HEK293 (cell line): ENCODE measurements around the gene PDE6H.

Experiments used
- CTCF ChIA-PET: fragments of 350-600 bp; formaldehyde crosslinking; extraction: SDS; loops from one replicate; lab custom pipeline; 2021; ENCODE audit warnings: antibody characterized with exemption; lab: Yijun Ruan, JAX
- POLR2A ChIA-PET: fragments of 300-600 bp; formaldehyde crosslinking; extraction: SDS; loops from one replicate; lab custom pipeline; 2020; ENCODE audit warnings: antibody characterized with exemption, inconsistent platforms; lab: Yijun Ruan, JAX
- H3K27ac ChIP-seq: fragments of 200-500 bp; sonication (Bioruptor generic); 2 replicates; pipeline ENCODE4 v1.5.1; 2014; ENCODE audit warnings: low read depth, low read length, control low read depth, inconsistent platforms; ENCODE audit errors: extremely low read depth
- H3K36me3 ChIP-seq, 2 experiments: fragments of 200-500 bp in 1 of 2; sonication (Bioruptor generic) in 1 of 2; 1 replicate in 1 of 2; 2 replicates in 1 of 2; pipeline ENCODE4 v1.5.1; 2014 to 2017; ENCODE audit warnings: inconsistent platforms in 2 of 2, low read length in 2 of 2; ENCODE audit not compliant: control insufficient read depth in 2 of 2, insufficient read depth in 1 of 2
- H3K4me1 ChIP-seq: fragments of 200-500 bp; sonication (Bioruptor generic); 2 replicates; pipeline ENCODE4 v1.5.1; 2014; ENCODE audit warnings: mild to moderate bottlenecking, low read length, inconsistent platforms; ENCODE audit not compliant: control insufficient read depth, insufficient read depth
- H3K4me3 ChIP-seq: 2 replicates; pipeline ENCODE4 v1.5.1; 2011; ENCODE audit warnings: low read depth, mild to moderate bottlenecking, control low read depth, low read length, moderate library complexity
- H3K9me3 ChIP-seq: fragments of 200-500 bp; sonication (Bioruptor generic); 2 replicates; pipeline ENCODE4 v1.5.1; 2014; ENCODE audit warnings: low read depth, low read length, inconsistent platforms; ENCODE audit not compliant: control insufficient read depth, insufficient read depth
- FEZF1 ChIP-seq: fragments of 450-650 bp; formaldehyde crosslinking; IDR thresholded peaks from 2 replicates; pipeline ENCODE4 v1.5.1; 2016; ENCODE audit warnings: missing biosample characterization, missing genetic modification characterization
- GFI1B ChIP-seq: fragments of 450-650 bp; formaldehyde crosslinking; IDR thresholded peaks from 2 replicates; pipeline ENCODE4 v1.5.1; 2016; ENCODE audit warnings: missing biosample characterization, missing genetic modification characterization
- KLF1 ChIP-seq: fragments of 450-650 bp; formaldehyde crosslinking; IDR thresholded peaks from 2 replicates; pipeline ENCODE4 v1.5.1; 2016; ENCODE audit warnings: missing biosample characterization, missing genetic modification characterization
- KLF8 ChIP-seq: fragments of 450-650 bp; formaldehyde crosslinking; IDR thresholded peaks from 2 replicates; pipeline ENCODE4 v1.5.1; 2016; ENCODE audit warnings: missing biosample characterization, missing genetic modification characterization
- SALL2 ChIP-seq: fragments of 450-650 bp; formaldehyde crosslinking; IDR thresholded peaks from 2 replicates; pipeline ENCODE4 v1.5.0; 2017; ENCODE audit warnings: missing biosample characterization, mild to moderate bottlenecking, missing genetic modification characterization, borderline replicate concordance
- SCRT1 ChIP-seq: fragments of 450-650 bp; formaldehyde crosslinking; IDR thresholded peaks from 2 replicates; pipeline ENCODE4 v1.5.1; 2016; ENCODE audit warnings: missing biosample characterization, missing genetic modification characterization, borderline replicate concordance
- WT1 ChIP-seq: fragments of 450-650 bp; formaldehyde crosslinking; IDR thresholded peaks from 2 replicates; pipeline ENCODE4 v1.5.1; 2016; ENCODE audit warnings: missing biosample characterization, missing genetic modification characterization
- YY1 ChIP-seq: fragments of 450-650 bp; formaldehyde crosslinking; IDR thresholded peaks from 2 replicates; pipeline ENCODE4 v1.5.1; 2018; ENCODE audit warnings: missing biosample characterization, missing genetic modification characterization
- ZFP69B ChIP-seq: fragments of 450-650 bp; formaldehyde crosslinking; IDR thresholded peaks from 2 replicates; pipeline ENCODE4 v1.5.1; 2016; ENCODE audit warnings: missing biosample characterization, missing genetic modification characterization
- ZNF146 ChIP-seq: fragments of 450-650 bp; formaldehyde crosslinking; IDR thresholded peaks from 2 replicates; pipeline ENCODE4 v1.5.1; 2016; ENCODE audit warnings: missing biosample characterization, missing genetic modification characterization
- ZNF157 ChIP-seq: fragments of 450-650 bp; formaldehyde crosslinking; IDR thresholded peaks from 2 replicates; pipeline ENCODE4 v1.5.1; 2016; ENCODE audit warnings: missing biosample characterization, missing genetic modification characterization
- ZNF211 ChIP-seq: fragments of 450-650 bp; formaldehyde crosslinking; IDR thresholded peaks from 2 replicates; pipeline ENCODE4 v1.5.1; 2016; ENCODE audit warnings: low read depth, missing biosample characterization, missing genetic modification characterization
- ZNF274 ChIP-seq, 2 experiments: fragments of 200-500 bp in 1 of 2; fragments of 450-650 bp in 1 of 2; sonication (Bioruptor generic) in 1 of 2; formaldehyde crosslinking in 1 of 2; IDR thresholded peaks; 2 replicates each; pipeline versions ENCODE4 v1.5.1 to v1.6.1; 2014 to 2016; ENCODE audit warnings: borderline replicate concordance in 1 of 2, inconsistent platforms in 1 of 2, low read length in 1 of 2, missing biosample characterization in 1 of 2, missing genetic modification characterization in 1 of 2
- ZNF37A ChIP-seq: fragments of 450-650 bp; IDR thresholded peaks from 2 replicates; pipeline ENCODE4 v1.5.1; 2018; ENCODE audit warnings: missing biosample characterization, missing genetic modification characterization
- ZNF501 ChIP-seq: fragments of 450-650 bp; formaldehyde crosslinking; IDR thresholded peaks from 2 replicates; pipeline ENCODE4 v1.5.1; 2016; ENCODE audit warnings: missing biosample characterization, missing genetic modification characterization
- ZNF521 ChIP-seq: fragments of 450-650 bp; formaldehyde crosslinking; IDR thresholded peaks from 2 replicates; pipeline ENCODE4 v1.5.1; 2017; ENCODE audit warnings: missing biosample characterization, mild to moderate bottlenecking, missing genetic modification characterization
- ZNF776 ChIP-seq: fragments of 450-650 bp; formaldehyde crosslinking; IDR thresholded peaks from 2 replicates; pipeline ENCODE4 v1.5.0; 2017; ENCODE audit warnings: missing biosample characterization, missing genetic modification characterization, borderline replicate concordance
- ZNF785 ChIP-seq: fragments of 450-650 bp; formaldehyde crosslinking; IDR thresholded peaks from 2 replicates; pipeline ENCODE4 v1.5.1; 2016; ENCODE audit warnings: missing biosample characterization, missing genetic modification characterization
- ZSCAN23 ChIP-seq: fragments of 450-650 bp; formaldehyde crosslinking; IDR thresholded peaks from 2 replicates; pipeline ENCODE4 v1.5.1; 2016; ENCODE audit warnings: missing biosample characterization, missing genetic modification characterization
- TF ChIP-seq, protein P1 (sequence below): fragments of 450-650 bp; formaldehyde crosslinking; IDR thresholded peaks from 2 replicates; pipeline ENCODE4 v1.5.1; 2016; ENCODE audit warnings: missing biosample characterization, missing genetic modification characterization
- TF ChIP-seq, protein P2 (sequence below): fragments of 450-650 bp; formaldehyde crosslinking; IDR thresholded peaks from 2 replicates; pipeline ENCODE4; 2016; ENCODE audit warnings: missing biosample characterization, missing genetic modification characterization
- TF ChIP-seq, protein P3 (sequence below): fragments of 450-650 bp; formaldehyde crosslinking; IDR thresholded peaks from 2 replicates; pipeline ENCODE4 v1.5.1; 2016; ENCODE audit warnings: missing biosample characterization, missing genetic modification characterization
- TF ChIP-seq, protein P4 (sequence below): fragments of 450-650 bp; formaldehyde crosslinking; IDR thresholded peaks from 2 replicates; pipeline ENCODE4 v1.5.1; 2017; ENCODE audit warnings: missing biosample characterization, missing genetic modification characterization
- TF ChIP-seq, protein P5 (sequence below): fragments of 450-650 bp; formaldehyde crosslinking; IDR thresholded peaks from 2 replicates; pipeline ENCODE4 v1.5.1; 2016; ENCODE audit warnings: missing biosample characterization, missing genetic modification characterization

The PDE6H gene

DNA sequence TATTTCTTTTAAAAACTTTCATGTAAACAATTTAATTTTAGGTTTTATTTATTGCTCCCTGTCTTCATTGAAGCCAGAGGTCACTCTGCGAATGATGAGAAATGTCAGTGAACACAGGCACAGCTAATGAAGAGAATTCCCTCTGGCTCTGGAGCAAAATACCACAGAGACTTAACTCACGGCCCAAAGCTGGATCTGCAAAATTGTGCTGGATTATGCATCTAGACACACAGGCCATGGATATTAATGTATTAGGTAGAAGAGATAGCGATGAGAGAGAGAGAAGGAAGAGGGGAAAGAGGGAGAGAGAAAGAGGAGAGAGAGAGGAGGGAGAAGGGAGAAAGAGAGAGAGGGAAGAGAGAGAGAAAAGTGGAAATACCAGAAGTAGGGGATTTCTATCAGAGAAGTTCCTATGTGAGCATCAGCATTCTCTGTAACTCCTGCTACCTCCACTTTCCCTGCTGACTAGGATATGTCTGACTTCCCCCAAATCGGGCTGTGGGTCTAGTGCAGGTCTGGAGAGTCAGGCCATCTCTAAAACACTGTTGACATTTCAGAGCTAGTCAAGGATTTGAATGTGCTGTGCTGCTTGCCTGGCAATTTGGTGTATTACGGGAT, 15.2 kb upstream of the PDE6H start (continued):
- TF ChIP-seq ZNF211 (tag by site-specific recombination) (no peak), ZNF157 (tag by site-specific recombination) (no peak)

DNA sequence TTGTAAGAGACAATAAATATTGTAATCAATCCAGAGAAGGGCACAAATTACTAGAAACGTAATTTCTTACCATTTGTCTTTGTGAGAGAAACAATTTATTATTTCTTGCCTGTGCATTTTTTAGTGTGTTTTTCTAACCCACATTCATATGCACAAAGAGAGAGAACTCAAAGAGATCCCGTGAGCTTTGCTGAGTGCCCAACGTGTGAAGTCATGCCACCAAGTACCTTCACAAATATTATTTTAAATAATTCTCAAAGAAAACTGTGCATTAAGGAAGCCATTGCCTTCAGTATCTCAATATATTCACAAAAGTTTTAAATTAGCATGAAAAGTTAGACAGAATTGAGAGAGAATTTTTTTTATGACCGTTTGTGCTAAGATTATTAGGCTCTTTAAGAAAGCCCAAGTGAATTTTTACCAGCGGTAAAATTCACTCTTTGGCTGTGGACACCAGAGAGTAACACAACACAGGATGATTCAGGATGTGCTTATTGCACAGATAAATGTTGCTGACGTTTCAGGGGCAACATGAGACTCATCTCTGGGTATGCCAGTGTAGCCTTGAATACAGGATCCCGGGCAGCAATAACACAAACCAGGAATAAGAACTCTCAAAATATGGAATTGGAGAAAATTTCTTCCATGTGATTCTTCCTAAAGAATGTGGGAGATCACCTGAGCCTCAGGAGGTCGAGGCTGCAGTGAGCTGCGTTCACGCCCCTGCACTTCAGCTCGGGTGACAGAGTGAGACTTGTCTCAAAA, 14.3 kb upstream of the PDE6H start:
- Histone ChIP-seq H3K9me3 (no peaks in the 10 kb centered on the region), H3K36me3 (no peaks in the 10 kb centered on the region), H3K27ac (no peak overlapping the region), H3K4me1 (no peaks in the 10 kb centered on the region), H3K4me3 (no peak overlapping the region)
- TF ChIP-seq YY1 (tag by site-specific recombination): no peak
- TF ChIP-seq ZNF146 (tag by site-specific recombination): no peak
- no peak for TF ChIP-seq ZNF274 (IDR thresholded peaks at IDR 0.05; ENCODE audit: low read length)
- TF ChIP-seq ZNF274 (tag by site-specific recombination; IDR thresholded peaks at IDR 0.05; ENCODE audit: borderline replicate concordance): no peak
- TF ChIP-seq, protein P1, sequence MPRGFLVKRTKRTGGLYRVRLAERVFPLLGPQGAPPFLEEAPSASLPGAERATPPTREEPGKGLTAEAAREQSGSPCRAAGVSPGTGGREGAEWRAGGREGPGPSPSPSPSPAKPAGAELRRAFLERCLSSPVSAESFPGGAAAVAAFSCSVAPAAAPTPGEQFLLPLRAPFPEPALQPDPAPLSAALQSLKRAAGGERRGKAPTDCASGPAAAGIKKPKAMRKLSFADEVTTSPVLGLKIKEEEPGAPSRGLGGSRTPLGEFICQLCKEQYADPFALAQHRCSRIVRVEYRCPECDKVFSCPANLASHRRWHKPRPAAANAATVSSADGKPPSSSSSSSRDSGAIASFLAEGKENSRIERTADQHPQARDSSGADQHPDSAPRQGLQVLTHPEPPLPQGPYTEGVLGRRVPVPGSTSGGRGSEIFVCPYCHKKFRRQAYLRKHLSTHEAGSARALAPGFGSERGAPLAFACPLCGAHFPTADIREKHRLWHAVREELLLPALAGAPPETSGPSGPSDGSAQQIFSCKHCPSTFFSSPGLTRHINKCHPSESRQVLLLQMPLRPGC (tag by site-specific recombination): no peak
- no peak for TF ChIP-seq KLF8 (tag by site-specific recombination)
- TF ChIP-seq KLF1 (tag by site-specific recombination): no peak
- no peak for TF ChIP-seq ZNF785 (tag by site-specific recombination)
- TF ChIP-seq, protein P2, sequence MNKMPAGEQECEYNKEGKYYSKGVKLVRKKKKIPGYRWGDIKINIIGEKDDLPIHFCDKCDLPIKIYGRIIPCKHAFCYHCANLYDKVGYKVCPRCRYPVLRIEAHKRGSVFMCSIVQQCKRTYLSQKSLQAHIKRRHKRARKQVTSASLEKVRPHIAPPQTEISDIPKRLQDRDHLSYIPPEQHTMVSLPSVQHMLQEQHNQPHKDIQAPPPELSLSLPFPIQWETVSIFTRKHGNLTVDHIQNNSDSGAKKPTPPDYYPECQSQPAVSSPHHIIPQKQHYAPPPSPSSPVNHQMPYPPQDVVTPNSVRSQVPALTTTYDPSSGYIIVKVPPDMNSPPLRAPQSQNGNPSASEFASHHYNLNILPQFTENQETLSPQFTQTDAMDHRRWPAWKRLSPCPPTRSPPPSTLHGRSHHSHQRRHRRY: no peak
- no peak for TF ChIP-seq ZSCAN23
- TF ChIP-seq, protein P3, sequence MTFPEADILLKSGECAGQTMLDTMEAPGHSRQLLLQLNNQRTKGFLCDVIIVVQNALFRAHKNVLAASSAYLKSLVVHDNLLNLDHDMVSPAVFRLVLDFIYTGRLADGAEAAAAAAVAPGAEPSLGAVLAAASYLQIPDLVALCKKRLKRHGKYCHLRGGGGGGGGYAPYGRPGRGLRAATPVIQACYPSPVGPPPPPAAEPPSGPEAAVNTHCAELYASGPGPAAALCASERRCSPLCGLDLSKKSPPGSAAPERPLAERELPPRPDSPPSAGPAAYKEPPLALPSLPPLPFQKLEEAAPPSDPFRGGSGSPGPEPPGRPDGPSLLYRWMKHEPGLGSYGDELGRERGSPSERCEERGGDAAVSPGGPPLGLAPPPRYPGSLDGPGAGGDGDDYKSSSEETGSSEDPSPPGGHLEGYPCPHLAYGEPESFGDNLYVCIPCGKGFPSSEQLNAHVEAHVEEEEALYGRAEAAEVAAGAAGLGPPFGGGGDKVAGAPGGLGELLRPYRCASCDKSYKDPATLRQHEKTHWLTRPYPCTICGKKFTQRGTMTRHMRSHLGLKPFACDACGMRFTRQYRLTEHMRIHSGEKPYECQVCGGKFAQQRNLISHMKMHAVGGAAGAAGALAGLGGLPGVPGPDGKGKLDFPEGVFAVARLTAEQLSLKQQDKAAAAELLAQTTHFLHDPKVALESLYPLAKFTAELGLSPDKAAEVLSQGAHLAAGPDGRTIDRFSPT (tag by site-specific recombination): no peak
- no peak for TF ChIP-seq ZNF501 (tag by site-specific recombination)
- TF ChIP-seq ZNF521 (tag by site-specific recombination): no peak
- TF ChIP-seq SCRT1 (tag by site-specific recombination): no peak
- TF ChIP-seq SALL2 (tag by site-specific recombination): no peak
- no peak for TF ChIP-seq ZNF776
- no peak for TF ChIP-seq FEZF1 (tag by site-specific recombination)
- TF ChIP-seq GFI1B (tag by site-specific recombination): no peak
- ChIA-PET POLR2A (no interaction called here), CTCF (no interaction called here)

DNA sequence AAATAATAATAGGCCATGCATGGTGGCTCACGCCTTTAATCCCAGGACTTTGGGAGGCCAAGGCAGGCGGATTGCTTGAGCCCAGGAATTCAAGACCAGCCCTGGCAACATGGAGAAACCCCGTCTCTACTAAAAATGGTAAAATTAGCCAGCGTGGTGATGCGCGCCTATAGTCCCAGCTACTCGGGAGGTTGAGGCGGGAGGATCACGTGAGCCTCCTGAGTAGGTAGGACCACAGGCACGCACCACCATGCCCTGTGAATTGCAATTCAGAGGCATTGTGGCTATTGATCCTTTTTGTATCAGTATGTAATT, 13.8 kb upstream of the PDE6H start:
- Histone ChIP-seq H3K4me1 (no peaks in the 10 kb centered on the region), H3K27ac (no peak overlapping the region), H3K4me3 (no peak overlapping the region), H3K9me3 (no peaks in the 10 kb centered on the region), H3K36me3 (no peaks in the 10 kb centered on the region)
- ChIA-PET CTCF (no interaction called here), POLR2A (no interaction called here)
- TF ChIP-seq, protein P4, sequence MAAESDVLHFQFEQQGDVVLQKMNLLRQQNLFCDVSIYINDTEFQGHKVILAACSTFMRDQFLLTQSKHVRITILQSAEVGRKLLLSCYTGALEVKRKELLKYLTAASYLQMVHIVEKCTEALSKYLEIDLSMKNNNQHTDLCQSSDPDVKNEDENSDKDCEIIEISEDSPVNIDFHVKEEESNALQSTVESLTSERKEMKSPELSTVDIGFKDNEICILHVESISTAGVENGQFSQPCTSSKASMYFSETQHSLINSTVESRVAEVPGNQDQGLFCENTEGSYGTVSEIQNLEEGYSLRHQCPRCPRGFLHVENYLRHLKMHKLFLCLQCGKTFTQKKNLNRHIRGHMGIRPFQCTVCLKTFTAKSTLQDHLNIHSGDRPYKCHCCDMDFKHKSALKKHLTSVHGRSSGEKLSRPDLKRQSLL (tag by site-specific recombination): no peak
- TF ChIP-seq ZFP69B (tag by site-specific recombination) (no peak), WT1 (tag by site-specific recombination) (no peak), ZNF37A (tag by site-specific recombination) (no peak), ZSCAN23 (no peak)
- TF ChIP-seq, protein P5, sequence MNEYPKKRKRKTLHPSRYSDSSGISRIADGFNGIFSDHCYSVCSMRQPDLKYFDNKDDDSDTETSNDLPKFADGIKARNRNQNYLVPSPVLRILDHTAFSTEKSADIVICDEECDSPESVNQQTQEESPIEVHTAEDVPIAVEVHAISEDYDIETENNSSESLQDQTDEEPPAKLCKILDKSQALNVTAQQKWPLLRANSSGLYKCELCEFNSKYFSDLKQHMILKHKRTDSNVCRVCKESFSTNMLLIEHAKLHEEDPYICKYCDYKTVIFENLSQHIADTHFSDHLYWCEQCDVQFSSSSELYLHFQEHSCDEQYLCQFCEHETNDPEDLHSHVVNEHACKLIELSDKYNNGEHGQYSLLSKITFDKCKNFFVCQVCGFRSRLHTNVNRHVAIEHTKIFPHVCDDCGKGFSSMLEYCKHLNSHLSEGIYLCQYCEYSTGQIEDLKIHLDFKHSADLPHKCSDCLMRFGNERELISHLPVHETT: no peak
- TF ChIP-seq, protein P1 (tag by site-specific recombination): no peak
